Stimulated activated CD4-positive, alpha-beta T cell treated with anti-CD3 and anti-CD28 coated beads, Interleukin-1b, Interleukin-23, amount 100 ng/mL, for 24 hours (primary cell): Measurements from ENCODE around the gene COPS7A.

Experiments used
- DNase-seq, 4 experiments: peaks; one replicate each; pipeline ENCODE4 v3.0.0-alpha.2; 2020; ENCODE audit warnings: low read depth in 4 of 4, low spot score in 1 of 4

The COPS7A gene

GRCh38 chr12:6723607-6724408 lies at the start of gene COPS7A:
Gene COPS7A, plus strand, starts transcription at chr12:6724046. Its CDS starts 611 bp downstream, at chr12:6724657.
- DNase-seq, result peak; percentile 76 to 99 (median 90)

- no peak for DNase-seq
These were observed 46.9 kb upstream of the COPS7A start for GRCh38 chr12:6676962-6677361.

GRCh38 chr12:6684609-6685008 lies 39.2 kb upstream of the COPS7A start:
- peak in 2 of 4 experiments; percentile 21 to 28 for DNase-seq

- no peak for DNase-seq
These were observed 38.0 kb upstream of the COPS7A start for GRCh38 chr12:6685814-6686213.

GRCh38 chr12:6688543-6688998 lies 35.3 kb upstream of the COPS7A start:
- peak in 1 of 4 experiments; percentile 7 for DNase-seq

GRCh38 chr12:6688999-6689882 lies 34.6 kb upstream of the COPS7A start, which contains the start of gene ZNF384:
Gene ZNF384, minus strand, starts transcription at chr12:6689375. Its CDS starts 9,855 bp downstream, at chr12:6679520.
- DNase-seq, result peak; percentile 79 to 91 (median 90)

GRCh38 chr12:6691473-6691872 lies 32.4 kb upstream of the COPS7A start:
- DNase-seq, result no peak

GRCh38 chr12:6692888-6693287 lies 31.0 kb upstream of the COPS7A start:
- no peak for DNase-seq

- DNase-seq, result no peak
These were observed 30.0 kb upstream of the COPS7A start for GRCh38 chr12:6693832-6694355.

GRCh38 chr12:6694701-6695100 lies 29.1 kb upstream of the COPS7A start:
- no peak for DNase-seq

- DNase-seq, result no peak
These were observed 28.4 kb upstream of the COPS7A start for GRCh38 chr12:6695313-6696045.

GRCh38 chr12:6696690-6697583 lies 26.9 kb upstream of the COPS7A start:
- no peak for DNase-seq

GRCh38 chr12:6697584-6698351 lies 26.1 kb upstream of the COPS7A start:
- no peak for DNase-seq

- DNase-seq, result no peak
These were observed 25.3 kb upstream of the COPS7A start for GRCh38 chr12:6698352-6699046.

GRCh38 chr12:6699259-6699988 lies 24.4 kb upstream of the COPS7A start:
- no peak for DNase-seq

- no peak for DNase-seq
These were observed 23.7 kb upstream of the COPS7A start for GRCh38 chr12:6699989-6700645.

GRCh38 chr12:6700646-6701051 lies 23.2 kb upstream of the COPS7A start, which contains the start of gene PIANP:
Gene PIANP, minus strand, starts transcription at chr12:6700815. Its CDS starts 2,754 bp downstream, at chr12:6698061.
- DNase-seq, result peak in 2 of 4 experiments; percentile 21 to 30
